ENCODE measurements around the gene SLC6A8. TPM values are rescaled to one million over a fixed set of nuclear protein-coding genes. Genes with fewer than 3 reads are reported as not detected.
"Not testable (repeated sequence)": the region's sequence is repeated elsewhere in the genome, so short reads cannot be mapped to it uniquely, and the experiment has no call there.

SLC6A8 gene
- total RNA-seq, 1 donor from 2014 or later: 74.1 TPM

- no peak for DNase-seq (ENCODE audit: extremely low spot score, unreplicated experiment)
- Mint-ChIP-seq H3K27me3 (ENCODE audit: unreplicated experiment) (no peaks in the 10 kb centered on the region), H3K27ac (ENCODE audit: unreplicated experiment) (no peak overlapping the region), H3K4me3 (ENCODE audit: unreplicated experiment) (no peak overlapping the region), H3K36me3 (ENCODE audit: unreplicated experiment) (peaks cover 4% of the 10 kb centered on the region), H3K9me3 (ENCODE audit: unreplicated experiment) (no peaks in the 10 kb centered on the region), H3K4me1 (ENCODE audit: unreplicated experiment) (peaks cover 11% of the 10 kb centered on the region)
- TF ChIP-seq, protein P1, sequence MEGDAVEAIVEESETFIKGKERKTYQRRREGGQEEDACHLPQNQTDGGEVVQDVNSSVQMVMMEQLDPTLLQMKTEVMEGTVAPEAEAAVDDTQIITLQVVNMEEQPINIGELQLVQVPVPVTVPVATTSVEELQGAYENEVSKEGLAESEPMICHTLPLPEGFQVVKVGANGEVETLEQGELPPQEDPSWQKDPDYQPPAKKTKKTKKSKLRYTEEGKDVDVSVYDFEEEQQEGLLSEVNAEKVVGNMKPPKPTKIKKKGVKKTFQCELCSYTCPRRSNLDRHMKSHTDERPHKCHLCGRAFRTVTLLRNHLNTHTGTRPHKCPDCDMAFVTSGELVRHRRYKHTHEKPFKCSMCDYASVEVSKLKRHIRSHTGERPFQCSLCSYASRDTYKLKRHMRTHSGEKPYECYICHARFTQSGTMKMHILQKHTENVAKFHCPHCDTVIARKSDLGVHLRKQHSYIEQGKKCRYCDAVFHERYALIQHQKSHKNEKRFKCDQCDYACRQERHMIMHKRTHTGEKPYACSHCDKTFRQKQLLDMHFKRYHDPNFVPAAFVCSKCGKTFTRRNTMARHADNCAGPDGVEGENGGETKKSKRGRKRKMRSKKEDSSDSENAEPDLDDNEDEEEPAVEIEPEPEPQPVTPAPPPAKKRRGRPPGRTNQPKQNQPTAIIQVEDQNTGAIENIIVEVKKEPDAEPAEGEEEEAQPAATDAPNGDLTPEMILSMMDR (IDR thresholded peaks at IDR 0.05): no peak
Observed at GRCh38 chrX:153701706-153702105, 14.0 kb downstream of the SLC6A8 start.

- DNase-seq (ENCODE audit: extremely low spot score, unreplicated experiment): no peak
- H3K4me1 Mint-ChIP-seq (ENCODE audit: unreplicated experiment): peaks cover 12% of the 10 kb centered on the region
- no peak overlapping the region for H3K4me3 Mint-ChIP-seq (ENCODE audit: unreplicated experiment)
- H3K9me3 Mint-ChIP-seq (ENCODE audit: unreplicated experiment): no peaks in the 10 kb centered on the region
- peaks cover 4% of the 10 kb centered on the region for H3K36me3 Mint-ChIP-seq (ENCODE audit: unreplicated experiment)
- H3K27ac Mint-ChIP-seq (ENCODE audit: unreplicated experiment): no peak overlapping the region
- TF ChIP-seq, protein P1 (IDR thresholded peaks at IDR 0.05): no peak
- H3K27me3 Mint-ChIP-seq (ENCODE audit: unreplicated experiment): no peaks in the 10 kb centered on the region
Observed at GRCh38 chrX:153702336-153703035, 14.8 kb downstream of the SLC6A8 start.

DNA sequence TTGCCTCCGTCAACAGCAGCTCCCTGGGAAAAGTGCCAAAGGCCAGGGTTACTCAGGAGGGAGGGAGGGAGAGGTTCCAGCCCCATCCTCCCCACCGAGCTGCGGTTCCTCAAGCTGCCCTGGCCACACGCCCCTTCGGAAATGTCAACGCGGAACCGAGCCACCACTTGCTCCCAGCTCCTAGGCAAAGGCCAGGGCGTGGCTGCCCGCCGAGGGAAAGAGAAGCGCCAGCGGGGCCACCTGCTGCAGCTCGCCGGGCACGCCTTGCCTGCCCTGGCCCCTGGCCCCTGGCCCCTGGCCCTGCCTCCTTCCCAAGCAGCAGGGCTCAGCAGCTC is 15.3 kb downstream of the SLC6A8 start:
- Mint-ChIP-seq H3K4me1 (ENCODE audit: unreplicated experiment) (peaks cover 12% of the 10 kb centered on the region), H3K27me3 (ENCODE audit: unreplicated experiment) (no peaks in the 10 kb centered on the region), H3K9me3 (ENCODE audit: unreplicated experiment) (no peaks in the 10 kb centered on the region), H3K36me3 (ENCODE audit: unreplicated experiment) (peaks cover 4% of the 10 kb centered on the region), H3K27ac (ENCODE audit: unreplicated experiment) (no peak overlapping the region), H3K4me3 (ENCODE audit: unreplicated experiment) (no peak overlapping the region)
- DNase-seq (ENCODE audit: extremely low spot score, unreplicated experiment): no peak
- TF ChIP-seq, protein P1 (IDR thresholded peaks at IDR 0.05): no peak

- TF ChIP-seq, protein P1 (IDR thresholded peaks at IDR 0.05): no peak
- Mint-ChIP-seq H3K27me3 (ENCODE audit: unreplicated experiment) (no peaks in the 10 kb centered on the region), H3K4me3 (ENCODE audit: unreplicated experiment) (no peak overlapping the region), H3K4me1 (ENCODE audit: unreplicated experiment) (peaks cover 17% of the 10 kb centered on the region), H3K9me3 (ENCODE audit: unreplicated experiment) (no peaks in the 10 kb centered on the region), H3K36me3 (ENCODE audit: unreplicated experiment) (no peaks in the 10 kb centered on the region), H3K27ac (ENCODE audit: unreplicated experiment) (no peak overlapping the region)
- no peak for DNase-seq (ENCODE audit: extremely low spot score, unreplicated experiment)
Observed at GRCh38 chrX:153704021-153704526, 16.3 kb downstream of the SLC6A8 start.

DNA sequence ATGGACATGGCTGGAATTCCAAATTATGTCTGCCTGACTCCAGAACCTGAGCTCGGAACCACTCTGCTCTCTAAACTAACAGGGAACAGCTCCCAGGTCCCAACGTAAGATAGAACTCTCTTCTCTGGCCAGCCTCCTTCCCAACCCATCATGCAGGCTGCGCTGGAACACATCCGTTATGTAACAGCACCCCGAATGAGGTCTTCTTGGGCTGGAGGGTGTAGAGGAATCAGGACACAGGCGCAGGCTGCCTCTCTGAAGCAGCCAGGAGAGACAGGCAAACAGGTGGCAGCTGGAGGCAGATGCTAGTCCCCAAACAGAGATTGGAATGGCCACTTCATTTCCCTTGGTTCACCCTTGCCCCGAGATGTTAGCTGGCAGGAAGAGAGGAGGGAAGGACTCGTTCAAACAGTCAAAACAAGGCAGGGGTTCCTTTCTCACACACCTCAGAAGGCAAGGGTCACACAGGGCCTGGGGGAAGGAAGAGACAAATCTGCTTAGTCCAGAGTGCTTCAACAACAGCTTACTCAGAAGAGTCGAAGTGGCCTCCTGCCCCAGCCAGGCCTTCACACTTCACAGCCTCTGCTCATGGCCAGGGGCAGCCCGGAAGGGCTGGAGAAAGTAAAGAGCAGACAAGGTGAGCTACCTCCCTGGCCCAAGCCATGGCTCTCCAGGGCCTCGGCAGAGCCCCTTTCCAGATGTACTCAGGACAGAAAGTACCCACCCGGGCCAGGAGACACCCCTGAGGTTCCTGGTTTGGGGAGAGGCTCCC is 17.1 kb downstream of the SLC6A8 start:
- H3K4me1 Mint-ChIP-seq (ENCODE audit: unreplicated experiment): peaks cover 17% of the 10 kb centered on the region
- not testable (repeated sequence) for H3K36me3 Mint-ChIP-seq (ENCODE audit: unreplicated experiment); H3K9me3 Mint-ChIP-seq (ENCODE audit: unreplicated experiment); DNase-seq (ENCODE audit: extremely low spot score, unreplicated experiment); H3K27me3 Mint-ChIP-seq (ENCODE audit: unreplicated experiment); H3K27ac Mint-ChIP-seq (ENCODE audit: unreplicated experiment); H3K4me3 Mint-ChIP-seq (ENCODE audit: unreplicated experiment)

DNA sequence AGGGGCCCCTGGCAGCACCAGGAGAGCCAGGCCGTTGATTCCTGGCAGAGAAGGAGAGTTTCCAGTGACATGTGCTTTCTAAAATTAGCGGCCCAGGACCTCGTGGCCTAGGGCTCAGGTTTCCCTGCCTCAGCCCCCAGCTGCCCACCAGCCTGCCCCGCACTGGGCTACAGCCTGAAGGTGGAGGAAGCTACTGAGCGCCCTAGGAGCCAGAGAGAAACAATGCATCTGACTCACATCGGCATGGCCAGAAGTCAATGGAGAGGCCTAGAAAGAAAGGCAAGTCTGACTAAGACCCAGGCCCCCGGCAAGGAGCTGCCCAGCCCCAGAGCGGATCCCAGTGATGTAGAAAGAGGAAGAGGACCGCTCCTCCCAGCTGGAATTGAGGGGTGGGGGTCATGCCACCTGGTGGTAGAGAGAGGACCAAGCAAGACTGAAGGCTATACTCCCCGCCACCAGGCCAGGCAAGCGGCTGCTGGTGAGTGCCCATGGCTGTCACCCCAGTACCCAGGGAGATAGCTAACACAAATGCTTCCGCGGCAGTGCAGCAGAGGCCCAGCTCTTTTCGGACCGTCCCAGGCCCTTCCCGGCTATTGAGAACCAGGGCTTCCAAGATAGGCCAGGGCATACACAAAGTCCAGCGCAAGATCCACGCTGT is 17.8 kb downstream of the SLC6A8 start:
- not testable (repeated sequence) for H3K36me3 Mint-ChIP-seq (ENCODE audit: unreplicated experiment); DNase-seq (ENCODE audit: extremely low spot score, unreplicated experiment); H3K27me3 Mint-ChIP-seq (ENCODE audit: unreplicated experiment); H3K27ac Mint-ChIP-seq (ENCODE audit: unreplicated experiment); H3K9me3 Mint-ChIP-seq (ENCODE audit: unreplicated experiment); H3K4me3 Mint-ChIP-seq (ENCODE audit: unreplicated experiment)
- peaks cover 12% of the 10 kb centered on the region for H3K4me1 Mint-ChIP-seq (ENCODE audit: unreplicated experiment)

All from osteocyte (in vitro differentiated cells).